GM12878 (cell line): ENCODE data around the gene MAPK8IP1. TPM values are rescaled to one million over a fixed set of nuclear protein-coding genes. Genes with fewer than 3 reads are reported as not detected.

Source experiments
- ATAC-seq: fragments of 200-7000 bp; cut with Tn5 transposase; 3 replicates; pipeline ENCODE4 v1.9.1; 2020; ENCODE audit warnings: mild to moderate bottlenecking, moderate library complexity
- BruUV-seq: library from RNA; stranded (reverse); fragments of 400-500 nt; replicated peaks from 2 replicates; lab custom pipeline; 2021; lab: Mats Ljungman, UMichigan
- CTCF ChIA-PET: fragments of 300-600 bp; sonication (Branson Sonifier 250); formaldehyde crosslinking; extraction: SDS; loops from one replicate; lab custom pipeline; 2021; ENCODE audit warnings: inconsistent platforms; lab: Yijun Ruan, JAX
- POLR2A ChIA-PET: fragments of 350-600 bp; formaldehyde crosslinking; extraction: SDS; loops from one replicate; lab custom pipeline; 2021; ENCODE audit warnings: inconsistent platforms; lab: Charles Lee
- RAD21 ChIA-PET: fragments of 300-600 bp; sonication (Branson Sonifier 250); formaldehyde crosslinking; loops from one replicate; lab custom pipeline; 2023; ENCODE audit warnings: antibody characterized with exemption; ENCODE audit not compliant: unreplicated experiment; lab: Charles Lee
- SMC1A ChIA-PET: fragments of 300-600 bp; sonication (Branson Sonifier 250); formaldehyde crosslinking; loops from one replicate; lab custom pipeline; 2023; ENCODE audit not compliant: unreplicated experiment, uncharacterized antibody; lab: Charles Lee
- DNase-seq: peaks from one replicate; pipeline ENCODE4 v3.0.0-alpha.2; 2011; ENCODE audit warnings: low read depth, low spot score
- FAIRE-seq: peaks from 3 replicates; lab custom pipeline; 2011; peaks lifted over from hg19 to GRCh38; lab: Jason Lieb, UNC
- H2AFZ ChIP-seq: 2 replicates; pipeline ENCODE4 v1.6.0; 2011; ENCODE audit warnings: low read depth, low read length, control low read depth; ENCODE audit not compliant: control insufficient read depth
- H3K27ac ChIP-seq: 2 replicates; pipeline ENCODE4 v1.5.1; 2011; ENCODE audit warnings: control low read depth; ENCODE audit not compliant: control insufficient read depth, insufficient read depth
- H3K27me3 ChIP-seq, 2 experiments: replicated peaks in 1 of 2; 2 replicates each; pipeline versions ENCODE4 v1.6.0 to v1.6.1; 2011; ENCODE audit warnings: low read length in 1 of 2; ENCODE audit not compliant: control insufficient read depth in 2 of 2, insufficient read depth in 2 of 2
- H3K36me3 ChIP-seq, 2 experiments: 2 replicates each; pipeline ENCODE4 v1.5.1; 2011; ENCODE audit warnings: low read length in 1 of 2; ENCODE audit not compliant: control insufficient read depth in 2 of 2, insufficient read depth in 2 of 2
- H3K4me1 ChIP-seq: 2 replicates; pipeline ENCODE4 v1.6.1; 2011; ENCODE audit warnings: mild to moderate bottlenecking, low read length, moderate library complexity, mixed read lengths; ENCODE audit not compliant: control insufficient read depth, insufficient read depth
- H3K4me2 ChIP-seq: 2 replicates; pipeline ENCODE4 v1.6.0; 2011; ENCODE audit warnings: control low read depth; ENCODE audit not compliant: control insufficient read depth, insufficient read depth
- H3K4me3 ChIP-seq: fragments of 200-600 bp; sonication (generic); 2 replicates; pipeline ENCODE4 v1.5.1; 2016
- H3K79me2 ChIP-seq: 2 replicates; pipeline ENCODE4 v1.6.0; 2011; ENCODE audit warnings: low read length; ENCODE audit not compliant: control insufficient read depth, insufficient read depth
- H3K9ac ChIP-seq: 2 replicates; pipeline ENCODE4 v1.8.0; 2011; ENCODE audit warnings: low read length, control low read depth, mixed read lengths; ENCODE audit not compliant: control insufficient read depth, insufficient read depth
- H3K9me3 ChIP-seq: replicated peaks from 3 replicates; pipeline ENCODE4 v1.5.1; 2011; ENCODE audit warnings: mild to moderate bottlenecking, low read length; ENCODE audit not compliant: control insufficient read depth, insufficient read depth
- H4K20me1 ChIP-seq: 2 replicates; pipeline ENCODE4 v1.6.0; 2011; ENCODE audit not compliant: control insufficient read depth, insufficient read depth
- ATF3 ChIP-seq: IDR thresholded peaks from 2 replicates; pipeline ENCODE4 v1.6.1; 2011; ENCODE audit warnings: low read depth, mild to moderate bottlenecking, low read length, moderate library complexity, borderline replicate concordance; ENCODE audit errors: extremely low read depth
- BRCA1 ChIP-seq: IDR thresholded peaks from 2 replicates; pipeline ENCODE4 v1.6.1; 2011; ENCODE audit warnings: low read depth, low read length, improper control_type of control experiment
- EGR1 ChIP-seq, 2 experiments: IDR thresholded peaks; 1 replicate in 1 of 2; 2 replicates in 1 of 2; pipeline ENCODE4 v1.6.1; 2011 to 2012; ENCODE audit warnings: low read depth in 2 of 2, low read length in 2 of 2, borderline replicate concordance in 1 of 2, mild to moderate bottlenecking in 1 of 2, moderate library complexity in 1 of 2
- NFYB ChIP-seq: IDR thresholded peaks from 2 replicates; pipeline ENCODE4 v1.6.1; 2011; ENCODE audit warnings: low read depth, mild to moderate bottlenecking, low read length, improper control_type of control experiment, moderate library complexity; ENCODE audit not compliant: insufficient read depth
- NR2C2 ChIP-seq: IDR thresholded peaks from 2 replicates; pipeline ENCODE4 v1.6.1; 2011; ENCODE audit warnings: borderline replicate concordance, low read depth; ENCODE audit not compliant: control insufficient read depth, insufficient read length
- POLR2A ChIP-seq: IDR thresholded peaks from 2 replicates; pipeline ENCODE4 v1.6.1; 2011; ENCODE audit warnings: low read depth, mild to moderate bottlenecking, low read length
- RFX5 ChIP-seq: IDR thresholded peaks from 2 replicates; pipeline ENCODE4 v1.6.1; 2011; ENCODE audit warnings: low read depth, low read length, improper control_type of control experiment
- TAF1 ChIP-seq: IDR thresholded peaks from 2 replicates; pipeline ENCODE4 v1.6.1; 2011; ENCODE audit warnings: mild to moderate bottlenecking, low read depth, low read length, borderline replicate concordance
- ZNF592 ChIP-seq: fragments of 450-650 bp; IDR thresholded peaks from 2 replicates; pipeline ENCODE4 v1.6.1; 2017; ENCODE audit warnings: mild to moderate bottlenecking, moderate library complexity
- ZNF622 ChIP-seq: fragments of 450-650 bp; IDR thresholded peaks from 2 replicates; pipeline ENCODE4 v1.6.1; 2017; ENCODE audit warnings: mild to moderate bottlenecking, inconsistent platforms
- WGBS: methylation state at CpG from one replicate; pipeline ENCODE4 v1.1.6; 2016; ENCODE audit warnings: low lambda C conversion rate; ENCODE audit not compliant: insufficient replicate concordance, insufficient coverage; ENCODE audit errors: missing lambda C conversion rate; 5-methylcytosine and 5-hydroxymethylcytosine counted together
- in situ Hi-C: fragments of 300-500 bp; cut with MboI; formaldehyde crosslinking; loops from 9 replicates; pipeline ENCODE4 v1.14.3; 2018; ENCODE audit warnings: mixed read lengths
- intact Hi-C: fragments of 100-400 bp; cut with micrococcal nuclease; formaldehyde crosslinking; loops from one replicate; pipeline ENCODE4 v1.14.2; 2022; ENCODE audit not compliant: unreplicated experiment
- polyA plus RNA-seq, 11 experiments: library from polyadenylated mRNA; depleted of rRNA in 4 of 11; unstranded in 6 of 11; stranded (reverse) in 5 of 11; fragments of >200 nt; fragmentation: Nextera tagmentation in 4 of 11; fragmentation: Illumina TruSeq in 1 of 11; extraction: Ambion mirVana in 4 of 11; extraction: Trizol in 1 of 11; gene quantifications; 1 replicate in 1 of 11; 2 replicates in 10 of 11; pipeline versions ENCODE4 v1.2.1 to v1.2.3, GENCODE V29; 2011 to 2016; ENCODE audit warnings: inconsistent platforms in 2 of 11, missing spikeins in 2 of 11, low read depth in 1 of 11
- total RNA-seq, 4 experiments: library from RNA; depleted of rRNA in 3 of 4; stranded (reverse); fragments of >200 nt in 3 of 4; fragmentation: Illumina TruSeq in 1 of 4; extraction: Trizol in 1 of 4; gene quantifications; 2 replicates each; pipeline versions ENCODE4 v1.2.1 to v1.2.3, GENCODE V29; 2013 to 2021
- TF ChIP-seq, protein P1 (sequence below): IDR thresholded peaks from 2 replicates; pipeline ENCODE4 v1.6.1; 2011; ENCODE audit warnings: low read depth, low read length, improper control_type of control experiment, borderline replicate concordance
- TF ChIP-seq, protein P2 (sequence below): fragments of 450-650 bp; IDR thresholded peaks from 2 replicates; pipeline ENCODE4 v1.6.1; 2016; ENCODE audit warnings: mild to moderate bottlenecking

MAPK8IP1 gene
- total and polyA plus RNA-seq, 10 of the 15 experiments (the other 5 are each of a cell fraction or from before 2014, with no cell fraction given), result 0.04 to 0.44 (median 0.11) TPM; not detected in 2

DNA sequence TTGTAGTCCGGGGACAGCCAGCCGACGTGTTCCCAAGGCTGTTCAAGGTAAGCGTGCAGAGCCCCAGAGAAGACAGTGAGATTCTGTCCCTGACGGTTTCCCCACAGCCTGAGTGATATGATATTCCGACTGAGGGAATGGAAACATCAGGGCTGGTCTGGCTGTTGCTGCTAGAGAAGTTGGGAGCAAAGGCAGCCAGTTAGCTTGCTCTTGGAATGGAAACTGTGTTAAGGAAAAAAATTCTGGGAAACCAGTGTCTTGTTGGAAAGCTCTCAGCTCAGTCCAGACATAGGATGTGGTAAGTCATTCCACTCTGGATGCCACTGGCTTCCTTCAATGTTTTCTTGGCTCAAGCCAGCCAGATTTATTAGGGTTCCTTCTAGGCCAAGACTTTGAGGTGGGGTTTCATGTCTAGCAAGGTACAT is 29.4 kb upstream of the MAPK8IP1 start:
- TF ChIP-seq EGR1 (IDR thresholded peaks at IDR 0.05; ENCODE audit: borderline replicate concordance in 1 of 2, low read depth in 2 of 2, low read length in 2 of 2) (no peak), BRCA1 (no peak), POLR2A (no peak), RFX5 (no peak), ATF3 (no peak), TAF1 (no peak), ZNF622 (no peak), ZNF592 (no peak), NR2C2 (no peak), NFYB (no peak)
- TF ChIP-seq, protein P1, sequence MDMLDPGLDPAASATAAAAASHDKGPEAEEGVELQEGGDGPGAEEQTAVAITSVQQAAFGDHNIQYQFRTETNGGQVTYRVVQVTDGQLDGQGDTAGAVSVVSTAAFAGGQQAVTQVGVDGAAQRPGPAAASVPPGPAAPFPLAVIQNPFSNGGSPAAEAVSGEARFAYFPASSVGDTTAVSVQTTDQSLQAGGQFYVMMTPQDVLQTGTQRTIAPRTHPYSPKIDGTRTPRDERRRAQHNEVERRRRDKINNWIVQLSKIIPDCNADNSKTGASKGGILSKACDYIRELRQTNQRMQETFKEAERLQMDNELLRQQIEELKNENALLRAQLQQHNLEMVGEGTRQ, result no peak
- TF ChIP-seq, protein P2, sequence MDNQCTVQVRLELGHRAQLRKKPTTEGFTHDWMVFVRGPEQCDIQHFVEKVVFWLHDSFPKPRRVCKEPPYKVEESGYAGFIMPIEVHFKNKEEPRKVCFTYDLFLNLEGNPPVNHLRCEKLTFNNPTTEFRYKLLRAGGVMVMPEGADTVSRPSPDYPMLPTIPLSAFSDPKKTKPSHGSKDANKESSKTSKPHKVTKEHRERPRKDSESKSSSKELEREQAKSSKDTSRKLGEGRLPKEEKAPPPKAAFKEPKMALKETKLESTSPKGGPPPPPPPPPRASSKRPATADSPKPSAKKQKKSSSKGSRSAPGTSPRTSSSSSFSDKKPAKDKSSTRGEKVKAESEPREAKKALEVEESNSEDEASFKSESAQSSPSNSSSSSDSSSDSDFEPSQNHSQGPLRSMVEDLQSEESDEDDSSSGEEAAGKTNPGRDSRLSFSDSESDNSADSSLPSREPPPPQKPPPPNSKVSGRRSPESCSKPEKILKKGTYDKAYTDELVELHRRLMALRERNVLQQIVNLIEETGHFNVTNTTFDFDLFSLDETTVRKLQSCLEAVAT, result no peak
- TF ChIP-seq, all 136 proteins: peak for 0
- WGBS, result 81% methylated on average over 6 of the region's 6 CpGs
- in situ Hi-C loops (no loop called here), intact Hi-C loops (no loop called here)
- POLR2A ChIA-PET, result no interaction called here
- RAD21 ChIA-PET, result no interaction called here
- DNase-seq (no peak), ATAC-seq (no peak), FAIRE-seq (no peak)
- CTCF ChIA-PET, result interaction anchor here (0.7 to 3.8 kb wide), 2 partner anchors 85 to 150 kb away, joined by 4 to 25 read pairs; no protein-coding TSS in a partner anchor
- Histone ChIP-seq H3K9ac (no peak overlapping the region), H3K9me3 (no peaks in the 10 kb centered on the region), H4K20me1 (peaks cover 5% of the 10 kb centered on the region), H2AFZ (no peak overlapping the region), H3K4me1 (peaks cover 16% of the 10 kb centered on the region), H3K4me3 (no peak overlapping the region), H3K27ac (no peak overlapping the region), H3K4me2 (no peak overlapping the region), H3K36me3 (peaks cover 4 to 7% of the 10 kb centered on the region in 2 experiments; a peak in 3 of 4 replicates), H3K27me3 (no peaks in the 10 kb centered on the region), H3K79me2 (peaks cover 8% of the 10 kb centered on the region)
- no TSS peak for BruUV-seq
- SMC1A ChIA-PET, result interaction anchor here (1.1 to 1.7 kb wide), 2 partner anchors 14 to 21 kb away, joined by 4 read pairs; no protein-coding TSS in a partner anchor
